NB4 (cell line): ENCODE data around the gene PCA3.

Source experiments
- MYC ChIP-seq: IDR thresholded peaks from 2 replicates; pipeline ENCODE4 v1.6.1; 2011; ENCODE audit warnings: low read depth, low read length
- POLR2A ChIP-seq: IDR thresholded peaks from 2 replicates; pipeline ENCODE4 v1.6.1; 2011; ENCODE audit warnings: mild to moderate bottlenecking; ENCODE audit not compliant: insufficient read length; ENCODE audit errors: extremely low read depth
- TF ChIP-seq, protein P1 (sequence below): IDR thresholded peaks from one replicate; pipeline ENCODE4 v1.5.1; 2012; ENCODE audit warnings: low read depth, low read length
- TF ChIP-seq, protein P2 (sequence below): IDR thresholded peaks from 2 replicates; pipeline ENCODE4 v1.6.1; 2011; ENCODE audit warnings: low read depth, low read length

DNA sequence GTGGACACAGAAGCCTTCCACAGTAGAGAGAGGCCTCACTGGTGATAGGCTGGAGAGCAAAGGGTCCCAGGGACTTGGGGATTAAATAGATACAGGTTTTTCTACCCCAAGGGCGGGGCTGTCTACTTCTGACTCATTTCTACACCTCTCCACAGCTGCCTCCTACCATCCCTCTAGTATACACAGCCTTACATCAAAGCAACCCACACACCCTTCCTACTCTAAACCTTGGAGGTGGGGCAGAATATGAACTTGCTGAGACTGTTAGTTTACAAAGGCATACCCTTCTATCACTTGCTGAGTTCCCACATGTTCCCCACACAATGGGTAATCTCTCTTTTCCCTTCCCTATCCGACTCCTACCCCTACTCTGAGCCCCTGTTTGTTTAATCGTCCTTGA is 19.9 kb upstream of the PCA3 start:
- TF ChIP-seq, protein P1, sequence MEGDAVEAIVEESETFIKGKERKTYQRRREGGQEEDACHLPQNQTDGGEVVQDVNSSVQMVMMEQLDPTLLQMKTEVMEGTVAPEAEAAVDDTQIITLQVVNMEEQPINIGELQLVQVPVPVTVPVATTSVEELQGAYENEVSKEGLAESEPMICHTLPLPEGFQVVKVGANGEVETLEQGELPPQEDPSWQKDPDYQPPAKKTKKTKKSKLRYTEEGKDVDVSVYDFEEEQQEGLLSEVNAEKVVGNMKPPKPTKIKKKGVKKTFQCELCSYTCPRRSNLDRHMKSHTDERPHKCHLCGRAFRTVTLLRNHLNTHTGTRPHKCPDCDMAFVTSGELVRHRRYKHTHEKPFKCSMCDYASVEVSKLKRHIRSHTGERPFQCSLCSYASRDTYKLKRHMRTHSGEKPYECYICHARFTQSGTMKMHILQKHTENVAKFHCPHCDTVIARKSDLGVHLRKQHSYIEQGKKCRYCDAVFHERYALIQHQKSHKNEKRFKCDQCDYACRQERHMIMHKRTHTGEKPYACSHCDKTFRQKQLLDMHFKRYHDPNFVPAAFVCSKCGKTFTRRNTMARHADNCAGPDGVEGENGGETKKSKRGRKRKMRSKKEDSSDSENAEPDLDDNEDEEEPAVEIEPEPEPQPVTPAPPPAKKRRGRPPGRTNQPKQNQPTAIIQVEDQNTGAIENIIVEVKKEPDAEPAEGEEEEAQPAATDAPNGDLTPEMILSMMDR: no peak
- TF ChIP-seq, protein P2, sequence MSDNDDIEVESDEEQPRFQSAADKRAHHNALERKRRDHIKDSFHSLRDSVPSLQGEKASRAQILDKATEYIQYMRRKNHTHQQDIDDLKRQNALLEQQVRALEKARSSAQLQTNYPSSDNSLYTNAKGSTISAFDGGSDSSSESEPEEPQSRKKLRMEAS: no peak
- TF ChIP-seq POLR2A (no peak), MYC (no peak)
